Rectal smooth muscle tissue (tissue), 1 donor: ENCODE results near the gene GCA.

ENCODE experiments used
- H3K27ac ChIP-seq: one replicate; pipeline ENCODE4 v1.7.0; 2013; ENCODE audit warnings: low read depth, low read length, inconsistent platforms
- H3K27me3 ChIP-seq: one replicate; pipeline ENCODE4 v1.7.0; 2013; ENCODE audit warnings: low read length; ENCODE audit not compliant: control insufficient read depth, insufficient read depth
- H3K36me3 ChIP-seq: one replicate; pipeline ENCODE4 v1.7.0; 2013; ENCODE audit warnings: low read length; ENCODE audit not compliant: control insufficient read depth, insufficient read depth
- H3K4me1 ChIP-seq: one replicate; pipeline ENCODE4 v1.7.0; 2013; ENCODE audit warnings: low read length; ENCODE audit not compliant: control insufficient read depth, insufficient read depth
- H3K4me3 ChIP-seq: one replicate; pipeline ENCODE4 v1.7.0; 2013; ENCODE audit warnings: low read length
- H3K9ac ChIP-seq: one replicate; pipeline ENCODE4 v1.7.0; 2013; ENCODE audit warnings: low read length

GCA gene

GRCh38 chr2:162382278-162382677 is 38.3 kb downstream of the GCA start:
- Histone ChIP-seq H3K36me3 (no peaks in the 10 kb centered on the region), H3K27me3 (no peaks in the 10 kb centered on the region), H3K9ac (no peak overlapping the region), H3K4me1 (no peaks in the 10 kb centered on the region), H3K27ac (no peak overlapping the region), H3K4me3 (no peak overlapping the region)

- no peaks in the 10 kb centered on the region for H3K27me3 ChIP-seq
- no peak overlapping the region for H3K9ac ChIP-seq
- H3K27ac ChIP-seq = no peak overlapping the region
- H3K4me1 ChIP-seq = no peaks in the 10 kb centered on the region
- H3K36me3 ChIP-seq = no peaks in the 10 kb centered on the region
- H3K4me3 ChIP-seq = no peak overlapping the region
Measured at GRCh38 chr2:162385536-162385935, 41.6 kb downstream of the GCA start.

GRCh38 chr2:162390801-162391200 is 46.9 kb downstream of the GCA start:
- Histone ChIP-seq H3K27ac (no peak overlapping the region), H3K27me3 (no peaks in the 10 kb centered on the region), H3K9ac (no peak overlapping the region), H3K4me3 (no peak overlapping the region), H3K36me3 (no peaks in the 10 kb centered on the region), H3K4me1 (no peaks in the 10 kb centered on the region)

- Histone ChIP-seq H3K27me3 (no peaks in the 10 kb centered on the region), H3K4me3 (no peak overlapping the region), H3K9ac (no peak overlapping the region), H3K4me1 (no peaks in the 10 kb centered on the region), H3K27ac (no peak overlapping the region), H3K36me3 (no peaks in the 10 kb centered on the region)
Measured at GRCh38 chr2:162400336-162400735, 56.4 kb downstream of the GCA start.

GRCh38 chr2:162401871-162402270 is 57.9 kb downstream of the GCA start:
- no peak overlapping the region for H3K4me3 ChIP-seq
- no peaks in the 10 kb centered on the region for H3K4me1 ChIP-seq
- H3K27me3 ChIP-seq = no peaks in the 10 kb centered on the region
- H3K9ac ChIP-seq = no peak overlapping the region
- H3K27ac ChIP-seq = no peak overlapping the region
- no peaks in the 10 kb centered on the region for H3K36me3 ChIP-seq

GRCh38 chr2:162403884-162404283 is 60.0 kb downstream of the GCA start:
- no peaks in the 10 kb centered on the region for H3K4me1 ChIP-seq
- H3K27me3 ChIP-seq = no peaks in the 10 kb centered on the region
- H3K36me3 ChIP-seq = no peaks in the 10 kb centered on the region
- no peak overlapping the region for H3K9ac ChIP-seq
- H3K27ac ChIP-seq = no peak overlapping the region
- no peak overlapping the region for H3K4me3 ChIP-seq
